NCI-H2227 (cell line): ENCODE results near the gene PARVA.

Experiments
- DNase-seq: peaks from one replicate; lab custom pipeline; 2025; ENCODE audit not compliant: unreplicated experiment; lab: John Stamatoyannopoulos, UW

PARVA gene

GRCh38 chr11:12456651-12457579 lies 79.5 kb downstream of the PARVA start:
- peak; percentile 21 for DNase-seq

GRCh38 chr11:12458042-12458441 lies 80.7 kb downstream of the PARVA start:
- DNase-seq, result no peak

GRCh38 chr11:12459374-12459773 lies 82.0 kb downstream of the PARVA start:
- DNase-seq, result no peak

GRCh38 chr11:12459865-12460444 lies 82.6 kb downstream of the PARVA start:
- no peak for DNase-seq

- DNase-seq, result no peak
These were observed 83.1 kb downstream of the PARVA start for GRCh38 chr11:12460466-12460865.

- DNase-seq, result peak; percentile 46
These were observed 84.1 kb downstream of the PARVA start for GRCh38 chr11:12461516-12461915.

- DNase-seq, result no peak
These were observed 86.9 kb downstream of the PARVA start for GRCh38 chr11:12464303-12464702.

- no peak for DNase-seq
These were observed 88.0 kb downstream of the PARVA start for GRCh38 chr11:12465332-12465731.

GRCh38 chr11:12467610-12468009 lies 90.2 kb downstream of the PARVA start:
- DNase-seq, result no peak

GRCh38 chr11:12469451-12469850 lies 92.1 kb downstream of the PARVA start:
- no peak for DNase-seq

- no peak for DNase-seq
These were observed 92.9 kb downstream of the PARVA start for GRCh38 chr11:12470236-12470635.

- peak; percentile 69 for DNase-seq
These were observed 95.1 kb downstream of the PARVA start for GRCh38 chr11:12472401-12473005.

GRCh38 chr11:12473381-12473780 lies 96.0 kb downstream of the PARVA start:
- DNase-seq, result peak; percentile 33

- no peak for DNase-seq
These were observed 97.5 kb downstream of the PARVA start for GRCh38 chr11:12474871-12475270.

- no peak for DNase-seq
These were observed 101.4 kb downstream of the PARVA start for GRCh38 chr11:12478743-12479142.

GRCh38 chr11:12480401-12480800 lies 103.0 kb downstream of the PARVA start:
- no peak for DNase-seq

- DNase-seq, result no peak
These were observed 105.5 kb downstream of the PARVA start for GRCh38 chr11:12482839-12483238.

GRCh38 chr11:12483604-12484003 lies 106.2 kb downstream of the PARVA start:
- DNase-seq, result no peak

- DNase-seq, result no peak
These were observed 108.0 kb downstream of the PARVA start for GRCh38 chr11:12485328-12485727.

GRCh38 chr11:12489246-12489772 lies 111.9 kb downstream of the PARVA start:
- no peak for DNase-seq

- DNase-seq, result no peak
These were observed 117.3 kb downstream of the PARVA start for GRCh38 chr11:12494699-12495098.
